Activated CD4-positive, alpha-beta T cell treated with anti-CD3 and anti-CD28 coated beads, Interleukin-2, amount 10 ng/mL, durations not matched to agents 7 days and 5 days (primary cell): ENCODE results near the gene CD58. TPM values are rescaled to one million over a fixed set of nuclear protein-coding genes. Genes with fewer than 3 reads are reported as not detected.

Experiments used
- CTCF ChIA-PET: fragments of 350-600 bp; sonication (Branson Sonifier 250); formaldehyde crosslinking; loops from one replicate; lab custom pipeline; 2021; ENCODE audit warnings: antibody characterized with exemption; lab: Charles Lee
- POLR2A ChIA-PET: fragments of 350-600 bp; sonication (Branson Sonifier 250); formaldehyde crosslinking; loops from one replicate; lab custom pipeline; 2021; ENCODE audit warnings: antibody characterized with exemption; lab: Charles Lee
- DNase-seq: peaks from one replicate; pipeline ENCODE4 v3.0.0-alpha.2; 2020
- H3K27ac Mint-ChIP-seq: one replicate; pipeline ENCODE4 v1.8.0; 2021; ENCODE audit warnings: mild to moderate bottlenecking, moderate library complexity, mixed read lengths
- H3K27me3 Mint-ChIP-seq: one replicate; pipeline ENCODE4 v1.8.0; 2021; ENCODE audit warnings: mixed read lengths
- H3K36me3 Mint-ChIP-seq: one replicate; pipeline ENCODE4 v1.8.0; 2021; ENCODE audit warnings: low read depth, mixed read lengths
- H3K4me1 Mint-ChIP-seq: one replicate; pipeline ENCODE4 v1.8.0; 2021; ENCODE audit warnings: mixed read lengths
- H3K4me3 Mint-ChIP-seq: one replicate; pipeline ENCODE4 v1.8.0; 2021; ENCODE audit warnings: mild to moderate bottlenecking, moderate library complexity, mixed read lengths
- H3K9me3 Mint-ChIP-seq: one replicate; pipeline ENCODE4 v1.8.0; 2021; ENCODE audit warnings: mixed read lengths
- total RNA-seq, 2 experiments: library from RNA; stranded (reverse); gene quantifications; one replicate each; pipeline ENCODE4 v1.2.3, GENCODE V29; 2021

The CD58 gene
- total RNA-seq, 2 experiments from 2014 or later: 22.5 to 29.2 TPM

GRCh38 chr1:116507631-116508030 is 63.2 kb downstream of the CD58 start:
- Mint-ChIP-seq H3K27me3 (no peaks in the 10 kb centered on the region), H3K36me3 (peaks cover 25% of the 10 kb centered on the region), H3K9me3 (peaks cover 10% of the 10 kb centered on the region), H3K4me3 (no peak overlapping the region), H3K27ac (no peak overlapping the region), H3K4me1 (peaks cover 82% of the 10 kb centered on the region)
- ChIA-PET POLR2A (no interaction called here), CTCF (interaction anchor here (1.0 to 1.1 kb wide), 2 partner anchors 8 to 63 kb away, joined by 3 to 5 read pairs; partner anchors contain the start of gene CD58)
- no peak for DNase-seq

- H3K4me1 Mint-ChIP-seq: peaks cover 84% of the 10 kb centered on the region
- peak overlapping the region; percentile 64 for H3K27ac Mint-ChIP-seq
- POLR2A ChIA-PET: interaction anchor here (0.7 kb wide), 1 partner anchor 376 kb away, joined by 4 read pairs; no protein-coding TSS in a partner anchor
- peaks cover 4% of the 10 kb centered on the region for H3K9me3 Mint-ChIP-seq
- peaks cover 25% of the 10 kb centered on the region for H3K36me3 Mint-ChIP-seq
- H3K4me3 Mint-ChIP-seq: no peak overlapping the region
- no peaks in the 10 kb centered on the region for H3K27me3 Mint-ChIP-seq
- peak; percentile 4 for DNase-seq
- CTCF ChIA-PET: interaction anchor here (1.3 kb wide), 1 partner anchor 21 kb away, joined by 4 read pairs; no protein-coding TSS in a partner anchor
Measured at GRCh38 chr1:116506132-116507004, 64.5 kb downstream of the CD58 start.

GRCh38 chr1:116504308-116505156 is 66.3 kb downstream of the CD58 start:
- ChIA-PET CTCF (interaction anchor here (0.8 to 2.9 kb wide), 6 partner anchors 10 to 371 kb away, joined by 3 to 14 read pairs (median 4); no protein-coding TSS in a partner anchor), POLR2A (interaction anchor here (0.6 to 0.7 kb wide), 4 partner anchors 10 to 204 kb away, joined by 3 to 6 read pairs (median 4); no protein-coding TSS in a partner anchor)
- Mint-ChIP-seq H3K4me1 (peaks cover 82% of the 10 kb centered on the region), H3K9me3 (no peaks in the 10 kb centered on the region), H3K36me3 (peaks cover 17% of the 10 kb centered on the region), H3K27ac (peak overlapping the region; percentile 84), H3K27me3 (no peaks in the 10 kb centered on the region), H3K4me3 (peak overlapping the region; percentile 21)
- DNase-seq: peak; percentile 91

- Mint-ChIP-seq H3K4me1 (peaks cover 79% of the 10 kb centered on the region), H3K27me3 (no peaks in the 10 kb centered on the region), H3K27ac (peak overlapping the region; percentile 84), H3K9me3 (no peaks in the 10 kb centered on the region), H3K4me3 (no peak overlapping the region), H3K36me3 (peaks cover 13% of the 10 kb centered on the region)
- ChIA-PET CTCF (interaction anchor here (0.8 to 2.9 kb wide), 7 partner anchors 11 to 370 kb away, joined by 3 to 14 read pairs (median 4); no protein-coding TSS in a partner anchor), POLR2A (interaction anchor here (0.6 to 0.7 kb wide), 3 partner anchors 11 to 168 kb away, joined by 3 to 4 read pairs (median 3); no protein-coding TSS in a partner anchor)
- DNase-seq: peak; percentile 7
Measured at GRCh38 chr1:116503546-116504307, 67.1 kb downstream of the CD58 start.

GRCh38 chr1:116502671-116503314 is 68.0 kb downstream of the CD58 start:
- H3K9me3 Mint-ChIP-seq: no peaks in the 10 kb centered on the region
- ChIA-PET CTCF (interaction anchor here (1.0 to 8.1 kb wide), 4 partner anchors 12 to 364 kb away, joined by 3 to 54 read pairs (median 8); no protein-coding TSS in a partner anchor), POLR2A (no interaction called here)
- H3K36me3 Mint-ChIP-seq: peaks cover 12% of the 10 kb centered on the region
- H3K4me1 Mint-ChIP-seq: peaks cover 70% of the 10 kb centered on the region
- H3K27ac Mint-ChIP-seq: peak overlapping the region; percentile 84
- H3K27me3 Mint-ChIP-seq: no peaks in the 10 kb centered on the region
- no peak overlapping the region for H3K4me3 Mint-ChIP-seq
- DNase-seq: no peak

GRCh38 chr1:116501870-116502244 is 69.0 kb downstream of the CD58 start:
- H3K4me1 Mint-ChIP-seq: peaks cover 70% of the 10 kb centered on the region
- no peak overlapping the region for H3K27ac Mint-ChIP-seq
- CTCF ChIA-PET: interaction anchor here (1.0 to 8.1 kb wide), 3 partner anchors 18 to 363 kb away, joined by 3 to 54 read pairs (median 5); no protein-coding TSS in a partner anchor
- no peak for DNase-seq
- peaks cover 11% of the 10 kb centered on the region for H3K36me3 Mint-ChIP-seq
- H3K9me3 Mint-ChIP-seq: no peaks in the 10 kb centered on the region
- H3K4me3 Mint-ChIP-seq: no peak overlapping the region
- no peaks in the 10 kb centered on the region for H3K27me3 Mint-ChIP-seq
- POLR2A ChIA-PET: no interaction called here

- Mint-ChIP-seq H3K27ac (peak overlapping the region; percentile 20), H3K36me3 (peaks cover 9% of the 10 kb centered on the region), H3K27me3 (no peaks in the 10 kb centered on the region)
Measured at GRCh38 chr1:116501125-116501869, 69.5 kb downstream of the CD58 start.

GRCh38 chr1:116498789-116499628 is 71.8 kb downstream of the CD58 start:
- Mint-ChIP-seq H3K36me3 (peaks cover 9% of the 10 kb centered on the region), H3K27me3 (no peaks in the 10 kb centered on the region), H3K4me3 (no peak overlapping the region), H3K4me1 (peaks cover 52% of the 10 kb centered on the region), H3K27ac (no peak overlapping the region), H3K9me3 (no peaks in the 10 kb centered on the region)
- CTCF ChIA-PET: interaction anchor here (0.6 to 8.1 kb wide), 23 partner anchors 9 to 558 kb away, joined by 3 to 54 read pairs (median 5); no protein-coding TSS in a partner anchor
- DNase-seq: peak; percentile 67
- POLR2A ChIA-PET: interaction anchor here (0.6 kb wide), 1 partner anchor 360 kb away, joined by 3 read pairs; no protein-coding TSS in a partner anchor

More at GRCh38 chr1:116501125-116501869, 69.5 kb downstream of the CD58 start:
- CTCF ChIA-PET: interaction anchor here (1.0 to 8.1 kb wide), 4 partner anchors 11 to 362 kb away, joined by 3 to 54 read pairs (median 4); no protein-coding TSS in a partner anchor
- H3K4me3 Mint-ChIP-seq: no peak overlapping the region
- H3K4me1 Mint-ChIP-seq: peaks cover 69% of the 10 kb centered on the region
- POLR2A ChIA-PET: interaction anchor here (0.5 to 0.6 kb wide), 3 partner anchors 39 to 146 kb away, joined by 3 to 9 read pairs (median 5); no protein-coding TSS in a partner anchor
- no peaks in the 10 kb centered on the region for H3K9me3 Mint-ChIP-seq
- DNase-seq: no peak

GRCh38 chr1:116497656-116498055 is 73.2 kb downstream of the CD58 start:
- Mint-ChIP-seq H3K36me3 (peaks cover 9% of the 10 kb centered on the region), H3K27ac (no peak overlapping the region), H3K9me3 (no peaks in the 10 kb centered on the region), H3K27me3 (no peaks in the 10 kb centered on the region), H3K4me3 (no peak overlapping the region), H3K4me1 (peaks cover 39% of the 10 kb centered on the region)
- ChIA-PET CTCF (interaction anchor here (1.8 to 8.1 kb wide), 5 partner anchors 14 to 359 kb away, joined by 5 to 54 read pairs (median 12); no protein-coding TSS in a partner anchor), POLR2A (no interaction called here)
- no peak for DNase-seq

- CTCF ChIA-PET: interaction anchor here (4.5 to 8.1 kb wide), 2 partner anchors 13 to 358 kb away, joined by 32 to 54 read pairs; no protein-coding TSS in a partner anchor
- no peaks in the 10 kb centered on the region for H3K9me3 Mint-ChIP-seq
- no peak overlapping the region for H3K4me3 Mint-ChIP-seq
- no peak for DNase-seq
- peak overlapping the region; percentile 72 for H3K27ac Mint-ChIP-seq
- POLR2A ChIA-PET: no interaction called here
- H3K4me1 Mint-ChIP-seq: peaks cover 33% of the 10 kb centered on the region
- H3K27me3 Mint-ChIP-seq: no peaks in the 10 kb centered on the region
- H3K36me3 Mint-ChIP-seq: peaks cover 2% of the 10 kb centered on the region
Measured at GRCh38 chr1:116496898-116497297, 73.9 kb downstream of the CD58 start.
